Measurements from ENCODE around the gene SORL1-AS1.

SORL1-AS1 gene

DNA sequence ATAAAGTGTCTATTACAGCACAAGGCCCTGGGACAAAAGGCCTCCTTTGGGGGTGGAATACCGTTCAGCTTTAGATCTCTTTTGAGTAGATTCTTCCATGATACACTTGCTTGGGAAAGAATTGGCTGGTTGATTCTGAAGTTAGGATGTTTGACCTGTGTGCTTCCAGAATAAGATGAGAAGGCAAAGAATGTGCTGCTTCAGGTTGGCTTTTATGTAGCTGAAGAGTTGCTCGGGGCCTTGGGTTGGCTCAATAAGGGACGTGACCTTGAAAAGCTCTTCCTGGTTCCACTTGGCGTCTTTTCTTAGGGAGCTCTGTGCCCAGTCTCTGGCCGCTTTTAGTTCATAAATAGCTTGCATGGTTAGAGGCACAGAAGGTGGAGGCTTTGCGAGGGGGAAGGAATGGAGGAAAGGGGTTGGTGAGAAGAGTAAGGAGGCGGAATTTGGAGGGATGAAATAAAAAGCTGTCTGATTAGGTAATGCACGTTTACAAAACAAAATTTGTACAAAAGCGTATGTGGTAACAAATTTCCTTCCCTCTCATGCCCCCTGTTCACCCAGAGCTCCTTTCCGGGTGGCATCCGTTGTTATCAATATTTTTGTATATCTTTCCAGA is 4.2 kb upstream of the SORL1-AS1 start:
- TF ChIP-seq, protein P1, sequence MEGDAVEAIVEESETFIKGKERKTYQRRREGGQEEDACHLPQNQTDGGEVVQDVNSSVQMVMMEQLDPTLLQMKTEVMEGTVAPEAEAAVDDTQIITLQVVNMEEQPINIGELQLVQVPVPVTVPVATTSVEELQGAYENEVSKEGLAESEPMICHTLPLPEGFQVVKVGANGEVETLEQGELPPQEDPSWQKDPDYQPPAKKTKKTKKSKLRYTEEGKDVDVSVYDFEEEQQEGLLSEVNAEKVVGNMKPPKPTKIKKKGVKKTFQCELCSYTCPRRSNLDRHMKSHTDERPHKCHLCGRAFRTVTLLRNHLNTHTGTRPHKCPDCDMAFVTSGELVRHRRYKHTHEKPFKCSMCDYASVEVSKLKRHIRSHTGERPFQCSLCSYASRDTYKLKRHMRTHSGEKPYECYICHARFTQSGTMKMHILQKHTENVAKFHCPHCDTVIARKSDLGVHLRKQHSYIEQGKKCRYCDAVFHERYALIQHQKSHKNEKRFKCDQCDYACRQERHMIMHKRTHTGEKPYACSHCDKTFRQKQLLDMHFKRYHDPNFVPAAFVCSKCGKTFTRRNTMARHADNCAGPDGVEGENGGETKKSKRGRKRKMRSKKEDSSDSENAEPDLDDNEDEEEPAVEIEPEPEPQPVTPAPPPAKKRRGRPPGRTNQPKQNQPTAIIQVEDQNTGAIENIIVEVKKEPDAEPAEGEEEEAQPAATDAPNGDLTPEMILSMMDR (IDR thresholded peaks at IDR 0.05): no peak
- no peaks in the 10 kb centered on the region for H3K9me3 ChIP-seq
- intact Hi-C loops (cut with DNase I): no loop called here
- H3K4me3 ChIP-seq: peak overlapping the region in 1 of 2 donors; percentile 1
- peaks cover 0 to 82% of the 10 kb centered on the region in 2 donors for H3K4me1 ChIP-seq
- ATAC-seq (no peak), DNase-seq (no peak)
- H3K27ac ChIP-seq: peak overlapping the region in 1 of 2 donors; percentile 94
- H3K27me3 ChIP-seq: peaks cover 0 to 5% of the 10 kb centered on the region in 2 donors
- no peaks in the 10 kb centered on the region for H3K36me3 ChIP-seq

GRCh38 chr11:121456151-121456550 is 3.4 kb upstream of the SORL1-AS1 start:
- DNase-seq (no peak), ATAC-seq (no peak)
- Histone ChIP-seq H3K9me3 (no peaks in the 10 kb centered on the region), H3K36me3 (no peaks in the 10 kb centered on the region), H3K4me1 (peaks cover 0 to 81% of the 10 kb centered on the region in 2 donors), H3K27ac (peak overlapping the region in 1 of 2 donors; percentile 94), H3K27me3 (peaks cover 0 to 11% of the 10 kb centered on the region in 2 donors), H3K4me3 (no peak overlapping the region)
- intact Hi-C loops (cut with DNase I): no loop called here
- TF ChIP-seq, protein P1 (IDR thresholded peaks at IDR 0.05): no peak

DNA sequence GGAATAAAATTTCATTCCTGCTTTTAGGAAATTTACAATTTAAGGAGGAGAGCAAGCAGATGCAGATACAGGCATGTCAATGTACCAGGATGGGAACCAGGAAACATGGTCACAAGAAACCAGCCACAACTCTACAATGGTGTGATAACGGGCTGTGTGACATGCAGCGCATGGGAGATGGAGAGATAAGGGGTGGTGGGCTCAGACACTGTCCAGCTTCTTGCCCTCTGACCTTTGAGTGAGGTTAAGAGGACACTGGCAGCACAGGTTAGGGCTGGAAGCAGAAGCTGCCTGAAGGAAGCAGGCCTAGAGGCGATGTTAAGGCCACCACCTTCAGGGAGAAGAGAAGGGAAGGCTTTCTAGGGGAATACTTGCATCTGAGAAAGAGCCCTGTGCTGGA is 2.3 kb upstream of the SORL1-AS1 start:
- intact Hi-C loops (cut with DNase I): no loop called here
- H3K36me3 ChIP-seq: no peaks in the 10 kb centered on the region
- peak overlapping the region in 1 of 2 donors; percentile 81 for H3K4me3 ChIP-seq
- ATAC-seq (no peak), DNase-seq (no peak)
- peaks cover 0 to 82% of the 10 kb centered on the region in 2 donors for H3K4me1 ChIP-seq
- H3K9me3 ChIP-seq: no peaks in the 10 kb centered on the region
- peaks cover 0 to 14% of the 10 kb centered on the region in 2 donors for H3K27me3 ChIP-seq
- TF ChIP-seq, protein P1 (IDR thresholded peaks at IDR 0.05): no peak
- H3K27ac ChIP-seq: peak overlapping the region in 1 of 2 donors; percentile 94

GRCh38 chr11:121453589-121454299 is 977 bp upstream of the SORL1-AS1 start:
- Histone ChIP-seq H3K4me1 (peaks cover 0 to 85% of the 10 kb centered on the region in 2 donors), H3K27ac (peak overlapping the region in 1 of 2 donors; percentile 94), H3K4me3 (peak overlapping the region in 1 of 2 donors; percentile 81), H3K27me3 (peaks cover 0 to 14% of the 10 kb centered on the region in 2 donors), H3K9me3 (no peaks in the 10 kb centered on the region), H3K36me3 (no peaks in the 10 kb centered on the region)
- DNase-seq (no peak), ATAC-seq (no peak)
- TF ChIP-seq, protein P1 (IDR thresholded peaks at IDR 0.05): no peak
- intact Hi-C loops (cut with DNase I): no loop called here

- Histone ChIP-seq H3K27me3 (peaks cover 0 to 14% of the 10 kb centered on the region in 2 donors), H3K4me3 (peak within 1 kb of the TSS; percentile 81 to 85), H3K36me3 (no peaks in the 10 kb centered on the region), H3K27ac (peak within 1 kb of the TSS; percentile 46 to 94), H3K9me3 (no peaks in the 10 kb centered on the region), H3K4me1 (peaks cover 0 to 91% of the 10 kb centered on the region in 2 donors)
- intact Hi-C loops (cut with DNase I): no loop called here
- ATAC-seq (peak; percentile 93), DNase-seq (peak; percentile 75 to 95 (median 82))
- TF ChIP-seq, protein P1 (IDR thresholded peaks at IDR 0.05): peak; percentile 38 to 53
Observed at GRCh38 chr11:121451986-121452608, 670 bp downstream of the SORL1-AS1 start, which contains the start of gene SORL1. SORL1 (plus strand) TSS chr11:121452314; CDS start chr11:121452332, 18 bp downstream.
